Gastroesophageal sphincter (tissue), 4 donors: Measurements from ENCODE around the gene DSN1. TPM values are rescaled to one million over a fixed set of nuclear protein-coding genes. Genes with fewer than 3 reads are reported as not detected.

Source experiments
- ATAC-seq: fragments of 150-250 bp; one replicate; pipeline ENCODE4 v1.9.1; 2016; ENCODE audit warnings: mild to moderate bottlenecking, moderate library complexity
- H3K27ac ChIP-seq, 4 donors: fragments of 200-600 bp; sonication (generic) in 3 of 4; 1 replicate in 3 of 4; 2 replicates in 1 of 4; pipeline ENCODE4 v1.5.1; 2016 to 2019
- H3K27me3 ChIP-seq: fragments of 200-600 bp; sonication (generic); one replicate; pipeline ENCODE4 v1.5.1; 2019
- H3K36me3 ChIP-seq, 2 donors: fragments of 200-600 bp; sonication (generic); one replicate each; pipeline ENCODE4 v1.5.1; 2019; ENCODE audit warnings: control low read depth in 1 of 2
- H3K4me1 ChIP-seq, 3 donors: fragments of 200-600 bp; sonication (generic); 1 replicate in 2 of 3; 2 replicates in 1 of 3; pipeline ENCODE4 v1.5.1; 2016 to 2019; ENCODE audit warnings: control low read depth in 2 of 3
- H3K4me3 ChIP-seq, 2 donors: fragments of 200-600 bp; sonication (generic); one replicate each; pipeline ENCODE4 v1.5.1; 2019; ENCODE audit warnings: mild to moderate bottlenecking in 1 of 2, moderate library complexity in 1 of 2
- H3K9me3 ChIP-seq, 3 donors: fragments of 200-600 bp; sonication (generic); one replicate each; pipeline ENCODE4 v1.5.1; 2017 to 2019; ENCODE audit warnings: control low read depth in 2 of 3
- CTCF ChIP-seq, 4 experiments: fragments of 200-600 bp in 2 of 4; fragments of 450-650 bp in 2 of 4; sonication (generic) in 1 of 4; IDR thresholded peaks; one replicate each; pipeline ENCODE4 v1.5.1; 2017 to 2019; ENCODE audit warnings: antibody characterized with exemption in 4 of 4, mild to moderate bottlenecking in 2 of 4, moderate library complexity in 2 of 4
- EP300 ChIP-seq: sonication (generic); formaldehyde crosslinking; IDR thresholded peaks from one replicate; pipeline ENCODE4 v1.6.1; 2017; ENCODE audit warnings: antibody characterized with exemption, mild to moderate bottlenecking
- POLR2A ChIP-seq, 2 donors: fragments of 450-650 bp; IDR thresholded peaks; one replicate each; pipeline ENCODE4 v1.6.1; 2017; ENCODE audit warnings: antibody characterized with exemption in 2 of 2, mild to moderate bottlenecking in 2 of 2, moderate library complexity in 1 of 2
- POLR2AphosphoS5 ChIP-seq: sonication (generic); formaldehyde crosslinking; IDR thresholded peaks from one replicate; pipeline ENCODE4 v1.6.1; 2017; ENCODE audit warnings: antibody characterized with exemption
- WGBS, 2 donors: methylation state at CpG; one replicate each; pipeline ENCODE4 v1.1.5; 2018; ENCODE audit warnings: low coverage in 1 of 2; 5-methylcytosine and 5-hydroxymethylcytosine counted together
- total RNA-seq, 4 donors: library from RNA; depleted of rRNA; stranded (reverse); fragments of >200 nt; gene quantifications; one replicate each; pipeline ENCODE4 v1.1.0, GENCODE V29; 2016

DSN1 gene
- total RNA-seq, 4 donors from 2014 or later, result 5.1 to 8.1 (median 6.0) TPM

- H3K9me3 ChIP-seq, result no peaks in the 10 kb centered on the region
- H3K4me1 ChIP-seq, result peaks cover 0 to 15% (median 0%) of the 10 kb centered on the region in 3 donors
- no peak overlapping the region for H3K27ac ChIP-seq
- peaks cover 4 to 97% of the 10 kb centered on the region in 2 donors for H3K36me3 ChIP-seq
- H3K4me3 ChIP-seq, result no peak overlapping the region
- H3K27me3 ChIP-seq, result no peaks in the 10 kb centered on the region
- ATAC-seq, result no peak
- TF ChIP-seq EP300 (no peak), POLR2AphosphoS5 (no peak), POLR2A (IDR thresholded peaks at IDR 0.05) (no peak)
- WGBS, 2 donors, result 85 to 87% methylated on average over 2 to 5 of the region's 5 CpGs
These were observed 22.6 kb upstream of the DSN1 start for GRCh38 chr20:36796117-36796516.

- Histone ChIP-seq H3K4me3 (no peak overlapping the region), H3K27me3 (no peaks in the 10 kb centered on the region), H3K27ac (no peak overlapping the region), H3K4me1 (peaks cover 0 to 15% (median 0%) of the 10 kb centered on the region in 3 donors), H3K36me3 (peaks cover 4 to 97% of the 10 kb centered on the region in 2 donors), H3K9me3 (no peaks in the 10 kb centered on the region)
- ATAC-seq, result no peak
- TF ChIP-seq POLR2A (IDR thresholded peaks at IDR 0.05) (no peak), POLR2AphosphoS5 (no peak), CTCF (IDR thresholded peaks at IDR 0.05) (no peak), EP300 (no peak)
- 79 to 83% methylated on average over 5 of the region's 5 CpGs for WGBS, 2 donors
These were observed 22.1 kb upstream of the DSN1 start for GRCh38 chr20:36795691-36796090.

- Histone ChIP-seq H3K36me3 (peaks cover 4 to 90% of the 10 kb centered on the region in 2 donors), H3K4me3 (no peak overlapping the region), H3K27ac (no peak overlapping the region), H3K4me1 (peaks cover 0 to 15% (median 0%) of the 10 kb centered on the region in 3 donors), H3K27me3 (no peaks in the 10 kb centered on the region), H3K9me3 (no peaks in the 10 kb centered on the region)
- no peak for ATAC-seq
- 82% methylated on average over 3 of the region's 20 CpGs; no CpG with 5 or more reads in 1 of the 2 donors for WGBS, 2 donors
- TF ChIP-seq POLR2AphosphoS5, result no peak
- TF ChIP-seq POLR2A (IDR thresholded peaks at IDR 0.05), result no peak
- no peak for TF ChIP-seq CTCF (IDR thresholded peaks at IDR 0.05)
- TF ChIP-seq EP300, result no peak
These were observed 20.5 kb upstream of the DSN1 start for GRCh38 chr20:36794116-36794474.

GRCh38 chr20:36793294-36794115 lies 19.9 kb upstream of the DSN1 start:
- peaks cover 4 to 90% of the 10 kb centered on the region in 2 donors for H3K36me3 ChIP-seq
- no peak for ATAC-seq
- TF ChIP-seq EP300, result no peak
- no peak for TF ChIP-seq POLR2AphosphoS5
- TF ChIP-seq POLR2A (IDR thresholded peaks at IDR 0.05), result no peak
- no peak for TF ChIP-seq CTCF (IDR thresholded peaks at IDR 0.05)
- no peaks in the 10 kb centered on the region for H3K9me3 ChIP-seq
- no CpG with 5 or more reads among the region's 36 CpGs for WGBS, 2 donors
- no peak overlapping the region for H3K4me3 ChIP-seq
- H3K27me3 ChIP-seq, result no peaks in the 10 kb centered on the region
- no peak overlapping the region for H3K27ac ChIP-seq
- peaks cover 0 to 15% (median 0%) of the 10 kb centered on the region in 3 donors for H3K4me1 ChIP-seq

- WGBS, 2 donors, result 70% methylated on average over 3 of the region's 3 CpGs; no CpG with 5 or more reads in 1 of the 2 donors
- ATAC-seq, result peak; percentile 85
- Histone ChIP-seq H3K9me3 (no peaks in the 10 kb centered on the region), H3K36me3 (peaks cover 4 to 85% of the 10 kb centered on the region in 2 donors), H3K27me3 (no peaks in the 10 kb centered on the region), H3K27ac (no peak overlapping the region), H3K4me3 (no peak overlapping the region), H3K4me1 (peaks cover 0 to 15% (median 0%) of the 10 kb centered on the region in 3 donors)
- TF ChIP-seq CTCF (IDR thresholded peaks at IDR 0.05), result peak in 3 of 4 experiments; percentile 9 to 53 (median 39)
- no peak for TF ChIP-seq POLR2AphosphoS5
These were observed 18.9 kb upstream of the DSN1 start for GRCh38 chr20:36792422-36792821.
